NB4 (cell line): ENCODE results near the gene C5orf63.
"Not testable (repeated sequence)": the region's sequence is repeated elsewhere in the genome, so short reads cannot be mapped to it uniquely, and the experiment has no call there.

Experiments used
- DNase-seq: peaks from one replicate; pipeline ENCODE4 v3.0.0; 2010; ENCODE audit warnings: low read depth
- H3K4me3 ChIP-seq: one replicate; pipeline ENCODE4 v1.5.1; 2011; ENCODE audit warnings: mild to moderate bottlenecking, low read depth, low read length, moderate library complexity
- CTCF ChIP-seq: IDR thresholded peaks from one replicate; pipeline ENCODE4 v1.5.1; 2012; ENCODE audit warnings: low read depth, low read length
- MAX ChIP-seq: IDR thresholded peaks from 2 replicates; pipeline ENCODE4 v1.6.1; 2011; ENCODE audit warnings: low read depth, low read length
- MYC ChIP-seq: IDR thresholded peaks from 2 replicates; pipeline ENCODE4 v1.6.1; 2011; ENCODE audit warnings: low read depth, low read length
- POLR2A ChIP-seq: IDR thresholded peaks from 2 replicates; pipeline ENCODE4 v1.6.1; 2011; ENCODE audit warnings: mild to moderate bottlenecking; ENCODE audit not compliant: insufficient read length; ENCODE audit errors: extremely low read depth

The C5orf63 gene

GRCh38 chr5:127006744-127007143, 66.6 kb downstream of the C5orf63 start:
- H3K4me3 ChIP-seq, result no peak overlapping the region
- TF ChIP-seq MAX (no peak), POLR2A (no peak), CTCF (no peak)
- no peak for DNase-seq

- not testable (repeated sequence) for DNase-seq, H3K4me3 ChIP-seq
These were observed 68.0 kb downstream of the C5orf63 start for GRCh38 chr5:127005282-127005681.

GRCh38 chr5:127004721-127005120, 68.6 kb downstream of the C5orf63 start:
- no peak overlapping the region for H3K4me3 ChIP-seq
- DNase-seq, result no peak
- TF ChIP-seq POLR2A (no peak), CTCF (no peak), MAX (no peak), MYC (no peak)

GRCh38 chr5:127003798-127004495, 69.4 kb downstream of the C5orf63 start:
- H3K4me3 ChIP-seq, result no peak overlapping the region
- DNase-seq, result no peak
- TF ChIP-seq MYC, result no peak
- TF ChIP-seq POLR2A, result no peak

GRCh38 chr5:127002390-127002789, 70.9 kb downstream of the C5orf63 start:
- no peak for DNase-seq
- TF ChIP-seq POLR2A (no peak), MAX (no peak), MYC (no peak), CTCF (no peak)

GRCh38 chr5:127001621-127002296, 71.5 kb downstream of the C5orf63 start:
- TF ChIP-seq POLR2A (no peak), CTCF (no peak), MYC (no peak), MAX (no peak)
- no peak for DNase-seq

More at GRCh38 chr5:127002390-127002789, 70.9 kb downstream of the C5orf63 start:
- H3K4me3 ChIP-seq, result no peak overlapping the region

More at GRCh38 chr5:127001621-127002296, 71.5 kb downstream of the C5orf63 start:
- no peak overlapping the region for H3K4me3 ChIP-seq
